Gastrocnemius medialis (tissue), 4 donors: Measurements from ENCODE around the gene HIVEP3.

Source experiments
- CTCF ChIP-seq, 5 experiments: fragments of 450-650 bp in 3 of 5; fragments of 200-600 bp in 2 of 5; sonication (generic) in 2 of 5; IDR thresholded peaks in 4 of 5; conservative IDR thresholded peaks in 1 of 5; 1 replicate in 4 of 5; 2 replicates in 1 of 5; pipeline ENCODE4 v1.5.1; 2016 to 2019; ENCODE audit warnings: antibody characterized with exemption in 5 of 5, mild to moderate bottlenecking in 3 of 5, moderate library complexity in 3 of 5
- POLR2A ChIP-seq, 2 donors: fragments of 450-650 bp; IDR thresholded peaks; one replicate each; pipeline ENCODE4 v1.6.1; 2017; ENCODE audit warnings: antibody characterized with exemption in 2 of 2, mild to moderate bottlenecking in 2 of 2, moderate library complexity in 2 of 2

GRCh38 chr1:41800311-41800829, 118.4 kb downstream of the HIVEP3 start:
- TF ChIP-seq CTCF (IDR thresholded peaks at IDR 0.05 in 4 of 5, conservative IDR thresholded peaks at IDR 0.05 in 1 of 5) (no peak), POLR2A (IDR thresholded peaks at IDR 0.05) (no peak)
